Activated CD4-positive, alpha-beta T cell treated with anti-CD3 and anti-CD28 coated beads, Interleukin-2, amount 10 ng/mL, durations not matched to agents 24 days and 14 days (primary cell): ENCODE results near the gene BDP1. TPM values are rescaled to one million over a fixed set of nuclear protein-coding genes. Genes with fewer than 3 reads are reported as not detected.
A peak's percentile ranks its signal among the peaks of the same experiment; 100 is the strongest.
"Not testable (repeated sequence)": the region's sequence is repeated elsewhere in the genome, so short reads cannot be mapped to it uniquely, and the experiment has no call there.

Source experiments
- DNase-seq: peaks from one replicate; pipeline ENCODE4 v3.0.0; 2022
- H3K27ac Mint-ChIP-seq: one replicate; pipeline ENCODE4 v1.8.0; 2022; ENCODE audit warnings: mild to moderate bottlenecking, mixed read lengths
- H3K27me3 Mint-ChIP-seq: one replicate; pipeline ENCODE4 v1.8.0; 2022; ENCODE audit warnings: mixed read lengths
- H3K36me3 Mint-ChIP-seq: one replicate; pipeline ENCODE4 v1.8.0; 2022; ENCODE audit warnings: low read depth, mild to moderate bottlenecking, mixed read lengths
- H3K4me1 Mint-ChIP-seq: one replicate; pipeline ENCODE4 v1.8.0; 2021; ENCODE audit warnings: mixed read lengths
- H3K4me3 Mint-ChIP-seq: one replicate; pipeline ENCODE4 v1.8.0; 2022; ENCODE audit warnings: mild to moderate bottlenecking, moderate library complexity, mixed read lengths
- H3K9me3 Mint-ChIP-seq: one replicate; pipeline ENCODE4 v1.8.0; 2021; ENCODE audit warnings: mixed read lengths
- intact Hi-C: fragments of 100-400 bp; cut with micrococcal nuclease; formaldehyde crosslinking; loops from one replicate; pipeline ENCODE4 v1.15.1; 2023
- total RNA-seq: library from RNA; stranded (reverse); gene quantifications from 2 replicates; pipeline ENCODE4 v1.2.3, GENCODE V29; 2022

Gene BDP1
- total RNA-seq, 1 donor from 2014 or later = 39.4 TPM

DNA sequence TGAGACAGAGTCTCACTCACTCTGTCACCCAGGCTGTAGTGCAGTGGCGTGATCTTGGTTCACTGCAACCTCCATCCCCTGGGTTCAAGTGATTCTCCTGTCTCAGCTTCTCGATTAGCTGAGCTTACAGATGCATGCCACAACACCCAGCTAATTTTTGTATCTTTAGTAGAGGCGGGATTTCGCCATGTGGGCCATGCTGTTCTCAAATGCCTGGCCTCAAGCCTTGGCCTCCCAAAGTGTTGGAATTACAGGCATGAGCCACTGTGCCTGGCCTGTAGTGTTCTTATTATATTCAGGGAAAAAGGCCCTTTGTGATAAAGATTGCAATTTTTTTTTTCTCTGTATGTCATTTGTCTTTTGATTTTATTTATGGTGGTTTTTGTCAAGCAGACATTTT is 107.7 kb downstream of the BDP1 start:
- H3K4me3 Mint-ChIP-seq = no peak overlapping the region
- peaks cover 31% of the 10 kb centered on the region for H3K36me3 Mint-ChIP-seq
- no peaks in the 10 kb centered on the region for H3K27me3 Mint-ChIP-seq
- no peak overlapping the region for H3K27ac Mint-ChIP-seq
- no peaks in the 10 kb centered on the region for H3K4me1 Mint-ChIP-seq
- intact Hi-C loops = no loop called here
- DNase-seq = peak; percentile 41
- no peaks in the 10 kb centered on the region for H3K9me3 Mint-ChIP-seq

DNA sequence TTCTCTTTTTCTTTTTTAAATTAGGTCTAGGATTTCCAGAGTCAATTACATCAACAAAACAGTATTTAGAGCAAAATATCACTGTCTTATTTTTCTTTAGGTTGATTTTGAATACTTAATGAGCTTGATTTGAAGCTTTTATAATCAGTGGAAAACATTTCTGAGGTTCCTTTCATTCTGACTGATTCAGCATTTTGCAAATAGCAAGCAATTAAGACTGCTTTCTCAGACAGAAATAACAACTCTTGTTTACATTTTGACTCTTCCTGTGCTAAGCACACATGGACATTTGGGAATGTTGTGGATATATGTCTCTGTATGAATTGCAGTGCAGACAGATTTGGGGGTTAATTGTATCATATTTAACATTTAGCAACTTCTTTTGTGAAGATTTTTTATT is 109.4 kb downstream of the BDP1 start:
- Mint-ChIP-seq H3K9me3 (no peaks in the 10 kb centered on the region), H3K36me3 (peaks cover 33% of the 10 kb centered on the region), H3K27me3 (no peaks in the 10 kb centered on the region), H3K4me1 (no peaks in the 10 kb centered on the region), H3K27ac (no peak overlapping the region), H3K4me3 (no peak overlapping the region)
- intact Hi-C loops = loop anchor here (5.0 kb wide), 1 partner anchor 37 kb away; no protein-coding TSS in a partner anchor
- DNase-seq = no peak

DNA sequence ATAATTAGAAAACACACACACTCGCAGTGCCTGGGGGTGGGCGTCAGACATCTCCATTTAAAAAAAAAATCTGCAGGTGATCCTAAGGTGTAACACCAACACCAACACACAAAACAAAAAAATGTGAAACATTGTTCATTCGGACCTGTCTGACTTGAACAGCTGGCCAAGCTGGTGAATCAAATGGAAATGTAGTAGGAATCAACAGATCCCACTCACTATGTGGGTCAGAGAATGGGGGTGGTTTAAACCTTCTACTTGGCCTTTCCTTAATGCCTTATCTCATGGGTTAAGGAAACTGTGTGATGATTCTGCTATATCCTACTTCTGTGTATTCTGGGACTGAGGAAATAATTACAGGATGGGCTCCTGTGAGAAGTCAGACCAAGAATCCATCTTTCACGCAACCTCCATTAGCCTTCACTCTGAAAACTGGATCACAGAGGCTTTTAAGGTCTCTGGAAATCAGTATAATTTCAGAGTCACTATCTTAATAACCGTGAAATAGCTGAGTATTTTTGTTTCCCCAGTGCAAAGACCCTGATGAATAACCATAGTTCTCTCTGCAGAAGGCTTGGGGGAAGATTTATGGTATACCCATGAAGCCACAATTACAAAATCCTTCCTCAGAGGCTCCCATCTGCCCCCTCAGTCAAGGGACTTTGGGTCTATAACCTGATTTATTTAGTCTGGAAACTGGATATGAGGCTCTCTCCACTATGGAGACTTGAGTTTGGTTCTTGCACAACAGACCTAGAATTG is 114.5 kb downstream of the BDP1 start:
- no peak for DNase-seq
- Mint-ChIP-seq H3K36me3 (peaks cover 15% of the 10 kb centered on the region), H3K27me3 (no peaks in the 10 kb centered on the region), H3K27ac (no peak overlapping the region), H3K4me3 (no peak overlapping the region), H3K4me1 (no peaks in the 10 kb centered on the region), H3K9me3 (no peaks in the 10 kb centered on the region)
- intact Hi-C loops = loop anchor here (5.0 kb wide), 1 partner anchor 32 kb away; no protein-coding TSS in a partner anchor

- intact Hi-C loops, H3K4me3 Mint-ChIP-seq, H3K4me1 Mint-ChIP-seq, H3K27ac Mint-ChIP-seq, DNase-seq, H3K9me3 Mint-ChIP-seq, H3K27me3 Mint-ChIP-seq, H3K36me3 Mint-ChIP-seq: not testable (repeated sequence)
These were observed 116.4 kb downstream of the BDP1 start for GRCh38 chr5:71571811-71572210.

GRCh38 chr5:71573591-71573990 is 118.1 kb downstream of the BDP1 start:
- H3K27ac Mint-ChIP-seq = no peak overlapping the region
- intact Hi-C loops = no loop called here
- H3K4me1 Mint-ChIP-seq = no peaks in the 10 kb centered on the region

GRCh38 chr5:71575588-71575987 is 120.1 kb downstream of the BDP1 start:
- peaks cover 11% of the 10 kb centered on the region for H3K36me3 Mint-ChIP-seq
- intact Hi-C loops, H3K27me3 Mint-ChIP-seq: not testable (repeated sequence)

More at GRCh38 chr5:71573591-71573990, 118.1 kb downstream of the BDP1 start:
- Mint-ChIP-seq H3K9me3 (no peaks in the 10 kb centered on the region), H3K27me3 (no peaks in the 10 kb centered on the region), H3K4me3 (no peak overlapping the region), H3K36me3 (peaks cover 11% of the 10 kb centered on the region)
- peak; percentile 47 for DNase-seq

GRCh38 chr5:71576241-71576640 is 120.8 kb downstream of the BDP1 start:
- intact Hi-C loops = no loop called here
- Mint-ChIP-seq H3K36me3 (peaks cover 11% of the 10 kb centered on the region), H3K4me1 (no peaks in the 10 kb centered on the region)

More at GRCh38 chr5:71575588-71575987, 120.1 kb downstream of the BDP1 start:
- H3K4me3 Mint-ChIP-seq, H3K4me1 Mint-ChIP-seq, H3K27ac Mint-ChIP-seq, DNase-seq, H3K9me3 Mint-ChIP-seq: not testable (repeated sequence)

DNA sequence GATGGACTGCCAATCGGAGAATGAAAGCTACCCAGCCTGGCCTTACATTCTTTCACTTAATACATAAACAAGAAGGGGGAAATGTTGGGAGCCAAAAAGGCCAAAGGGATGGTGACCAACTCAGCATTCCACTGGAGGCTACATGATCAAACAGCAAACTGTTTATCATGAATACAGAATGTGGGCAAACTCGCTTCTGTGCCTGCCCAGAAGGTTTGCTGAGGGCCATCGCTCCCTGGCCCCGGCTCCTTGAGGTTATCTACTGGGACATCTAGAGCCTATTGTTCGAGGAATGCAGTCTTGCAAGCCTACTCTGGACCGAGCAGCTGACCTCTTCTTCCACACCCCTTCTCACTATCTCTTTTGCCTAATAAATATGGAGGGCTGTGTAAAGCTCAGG is 122.4 kb downstream of the BDP1 start:
- H3K27me3 Mint-ChIP-seq, H3K4me3 Mint-ChIP-seq, H3K27ac Mint-ChIP-seq, H3K4me1 Mint-ChIP-seq, intact Hi-C loops, H3K9me3 Mint-ChIP-seq: not testable (repeated sequence)
- peak; percentile 48 for DNase-seq
- H3K36me3 Mint-ChIP-seq = peaks cover 11% of the 10 kb centered on the region

More at GRCh38 chr5:71576241-71576640, 120.8 kb downstream of the BDP1 start:
- H3K4me3 Mint-ChIP-seq = no peak overlapping the region
- no peaks in the 10 kb centered on the region for H3K27me3 Mint-ChIP-seq
- H3K9me3 Mint-ChIP-seq = no peaks in the 10 kb centered on the region
- peak; percentile 44 for DNase-seq
- H3K27ac Mint-ChIP-seq = no peak overlapping the region

DNA sequence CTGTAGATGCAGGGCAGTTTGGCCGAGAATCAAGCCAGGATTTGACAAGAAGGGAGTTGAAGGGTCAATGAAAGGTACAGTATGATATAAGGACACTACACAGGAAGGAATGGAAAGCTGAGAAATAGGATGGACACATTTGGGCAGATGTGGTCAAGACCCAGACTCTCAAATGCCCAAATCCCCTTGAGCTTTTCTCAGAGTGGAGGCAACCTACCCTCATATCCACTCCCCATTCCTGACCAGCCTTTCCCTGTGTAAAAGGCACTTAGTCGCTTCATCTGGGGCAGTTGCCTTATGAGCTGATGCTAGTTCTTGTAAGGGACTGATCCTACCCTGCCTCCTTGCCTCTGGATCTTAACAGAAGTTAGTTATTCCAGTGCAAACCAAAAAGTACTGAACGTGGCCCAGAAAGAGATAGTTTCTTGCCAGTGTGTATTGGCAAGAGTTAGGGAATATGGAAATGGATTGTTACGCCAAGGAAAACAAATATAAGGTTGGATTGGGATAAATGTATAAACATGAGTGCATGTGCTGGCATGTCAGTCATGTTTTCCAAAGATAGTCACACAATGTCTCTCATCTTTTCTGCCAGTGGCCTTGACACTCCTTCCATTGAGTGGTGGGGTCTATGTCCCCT is 127.6 kb downstream of the BDP1 start:
- Mint-ChIP-seq H3K36me3 (peaks cover 5% of the 10 kb centered on the region), H3K27ac (no peak overlapping the region), H3K27me3 (no peaks in the 10 kb centered on the region), H3K9me3 (no peaks in the 10 kb centered on the region), H3K4me3 (no peak overlapping the region), H3K4me1 (peaks cover 6% of the 10 kb centered on the region)
- DNase-seq = no peak
- intact Hi-C loops = loop anchor here (10.0 kb wide), 2 partner anchors 652 to 722 kb away; no protein-coding TSS in a partner anchor

GRCh38 chr5:71586052-71586940 is 130.8 kb downstream of the BDP1 start:
- DNase-seq = no peak
- Mint-ChIP-seq H3K27ac (peak overlapping the region; percentile 99), H3K4me3 (peak overlapping the region; percentile 89), H3K27me3 (no peaks in the 10 kb centered on the region), H3K4me1 (peaks cover 31% of the 10 kb centered on the region), H3K36me3 (peaks cover 9% of the 10 kb centered on the region), H3K9me3 (peaks cover 5% of the 10 kb centered on the region)
- intact Hi-C loops = loop anchor here (2.0 to 10.0 kb wide), 3 partner anchors 649 to 1979 kb away; partner anchors contain the start of genes ANKRA2 and UTP15

GRCh38 chr5:71586941-71587765 is 131.7 kb downstream of the BDP1 start, which contains the start of gene MCCC2:
Gene MCCC2 (plus strand): TSS chr5:71587340. CDS start chr5:71587426, 86 bp downstream.
- Mint-ChIP-seq H3K36me3 (peaks cover 9% of the 10 kb centered on the region), H3K9me3 (peaks cover 5% of the 10 kb centered on the region), H3K4me1 (peaks cover 31% of the 10 kb centered on the region), H3K27me3 (no peaks in the 10 kb centered on the region), H3K4me3 (peak within 1 kb of the TSS; percentile 89), H3K27ac (peak within 1 kb of the TSS; percentile 99)
- intact Hi-C loops = loop anchor here (1.0 to 10.0 kb wide), 5 partner anchors 14 to 1978 kb away; partner anchors contain the start of genes ANKRA2, BDP1 and UTP15
- DNase-seq = peak; percentile 99

GRCh38 chr5:71587766-71588532 is 132.5 kb downstream of the BDP1 start:
- peak overlapping the region; percentile 99 for H3K27ac Mint-ChIP-seq
- peaks cover 5% of the 10 kb centered on the region for H3K9me3 Mint-ChIP-seq
- H3K4me1 Mint-ChIP-seq = peaks cover 34% of the 10 kb centered on the region
- peaks cover 12% of the 10 kb centered on the region for H3K36me3 Mint-ChIP-seq
- peak overlapping the region; percentile 89 for H3K4me3 Mint-ChIP-seq
- intact Hi-C loops = loop anchor here (1.0 to 10.0 kb wide), 5 partner anchors 13 to 1977 kb away; partner anchors contain the start of genes ANKRA2, BDP1 and UTP15
- no peak for DNase-seq
- no peaks in the 10 kb centered on the region for H3K27me3 Mint-ChIP-seq
